Caco-2 (cell line): ENCODE results near the gene UBE2D1. TPM values are rescaled to one million over a fixed set of nuclear protein-coding genes. Genes with fewer than 3 reads are reported as not detected.

Experiments used
- BruUV-seq: library from RNA; stranded (reverse); fragments of 400-500 nt; replicated peaks from 2 replicates; lab custom pipeline; 2021; lab: Mats Ljungman, UMichigan
- CTCF ChIA-PET: fragments of 300-600 bp; sonication (Branson Sonifier 250); formaldehyde crosslinking; loops from one replicate; lab custom pipeline; 2022; ENCODE audit warnings: antibody characterized with exemption; lab: Charles Lee
- POLR2A ChIA-PET: fragments of 300-600 bp; sonication (Branson Sonifier 250); formaldehyde crosslinking; loops from one replicate; lab custom pipeline; 2022; ENCODE audit warnings: antibody characterized with exemption; lab: Charles Lee
- DNase-seq, 2 experiments: peaks; one replicate each; pipeline versions ENCODE4 v3.0.0 to v3.0.0-alpha.2; 2020 to 2022
- H3K27me3 ChIP-seq: replicated peaks from 2 replicates; pipeline ENCODE4 v1.6.0; 2011; ENCODE audit warnings: low read length; ENCODE audit not compliant: control insufficient read depth, insufficient read depth
- H3K36me3 ChIP-seq: 2 replicates; pipeline ENCODE4 v1.5.1; 2011; ENCODE audit warnings: low read length; ENCODE audit not compliant: control insufficient read depth, insufficient read depth
- H3K4me1 ChIP-seq: fragments of 250-450 bp; sonication (Bioruptor Pico); 2 replicates; pipeline ENCODE4 v1.5.1; 2020; ENCODE audit warnings: mild to moderate bottlenecking
- H3K4me3 ChIP-seq: 2 replicates; pipeline ENCODE4 v1.5.1; 2011; ENCODE audit warnings: low read depth, mild to moderate bottlenecking, control low read depth, low read length
- H3K9me3 ChIP-seq: fragments of 250-450 bp; sonication (Bioruptor Pico); 2 replicates; pipeline ENCODE4 v1.5.1; 2020; ENCODE audit warnings: mild to moderate bottlenecking, moderate library complexity
- H3K27ac Mint-ChIP-seq: one replicate; pipeline ENCODE4 v1.8.0; 2022; ENCODE audit warnings: mixed read lengths; ENCODE audit not compliant: unreplicated experiment
- H3K27me3 Mint-ChIP-seq: one replicate; pipeline ENCODE4 v1.8.0; 2022; ENCODE audit warnings: mixed read lengths; ENCODE audit not compliant: insufficient read depth, unreplicated experiment
- H3K36me3 Mint-ChIP-seq: one replicate; pipeline ENCODE4 v1.8.0; 2022; ENCODE audit warnings: mild to moderate bottlenecking, mixed read lengths; ENCODE audit not compliant: insufficient read depth, unreplicated experiment
- H3K4me1 Mint-ChIP-seq: one replicate; pipeline ENCODE4 v1.8.0; 2022; ENCODE audit warnings: low read depth, mixed read lengths; ENCODE audit not compliant: unreplicated experiment
- H3K4me3 Mint-ChIP-seq: one replicate; pipeline ENCODE4 v1.8.0; 2022; ENCODE audit warnings: mild to moderate bottlenecking, moderate library complexity, mixed read lengths; ENCODE audit not compliant: unreplicated experiment
- H3K9me3 Mint-ChIP-seq: one replicate; pipeline ENCODE4 v1.8.0; 2022; ENCODE audit warnings: mixed read lengths; ENCODE audit not compliant: unreplicated experiment
- intact Hi-C: fragments of 100-400 bp; cut with micrococcal nuclease; formaldehyde crosslinking; loops from one replicate; pipeline ENCODE4 v1.10.0; 2022; ENCODE audit not compliant: unreplicated experiment
- total RNA-seq: library from RNA; stranded (reverse); gene quantifications from 2 replicates; pipeline ENCODE4 v1.2.3, GENCODE V29; 2022
- TF ChIP-seq, protein P1 (sequence below), 2 experiments: fragments of 200-600 bp in 1 of 2; IDR thresholded peaks; 1 replicate in 1 of 2; 2 replicates in 1 of 2; pipeline versions ENCODE4 v1.5.1 to v1.8.0; 2011 to 2022; ENCODE audit warnings: antibody characterized with exemption in 1 of 2, control low read depth in 1 of 2, inconsistent platforms in 1 of 2, low read depth in 1 of 2, low read length in 1 of 2, mild to moderate bottlenecking in 1 of 2, moderate library complexity in 1 of 2; ENCODE audit not compliant: insufficient read depth in 1 of 2, severe bottlenecking in 1 of 2, unreplicated experiment in 1 of 2

UBE2D1 gene
- total RNA-seq, 1 experiment from 2014 or later = 39.7 TPM

DNA sequence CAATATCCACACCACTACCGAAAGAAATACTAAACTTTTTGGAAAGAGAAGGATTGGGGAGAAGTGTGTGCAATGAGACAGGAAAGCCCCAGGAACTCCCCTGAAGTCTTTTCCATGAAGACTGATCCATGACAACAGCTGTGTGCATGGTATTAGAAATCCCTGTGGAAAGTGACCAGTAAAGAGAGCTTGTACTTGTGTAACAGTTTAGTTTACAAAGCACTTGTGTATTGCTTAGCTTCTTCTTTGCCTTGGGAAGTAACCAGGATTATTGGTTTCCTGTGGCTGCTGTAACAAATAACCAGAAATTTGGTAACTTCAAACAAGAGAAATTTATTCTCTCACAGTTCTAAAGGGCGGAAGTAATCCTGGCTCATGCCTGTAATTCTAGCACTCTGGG is 69.2 kb downstream of the UBE2D1 start:
- no peak for DNase-seq
- TF ChIP-seq, protein P1, sequence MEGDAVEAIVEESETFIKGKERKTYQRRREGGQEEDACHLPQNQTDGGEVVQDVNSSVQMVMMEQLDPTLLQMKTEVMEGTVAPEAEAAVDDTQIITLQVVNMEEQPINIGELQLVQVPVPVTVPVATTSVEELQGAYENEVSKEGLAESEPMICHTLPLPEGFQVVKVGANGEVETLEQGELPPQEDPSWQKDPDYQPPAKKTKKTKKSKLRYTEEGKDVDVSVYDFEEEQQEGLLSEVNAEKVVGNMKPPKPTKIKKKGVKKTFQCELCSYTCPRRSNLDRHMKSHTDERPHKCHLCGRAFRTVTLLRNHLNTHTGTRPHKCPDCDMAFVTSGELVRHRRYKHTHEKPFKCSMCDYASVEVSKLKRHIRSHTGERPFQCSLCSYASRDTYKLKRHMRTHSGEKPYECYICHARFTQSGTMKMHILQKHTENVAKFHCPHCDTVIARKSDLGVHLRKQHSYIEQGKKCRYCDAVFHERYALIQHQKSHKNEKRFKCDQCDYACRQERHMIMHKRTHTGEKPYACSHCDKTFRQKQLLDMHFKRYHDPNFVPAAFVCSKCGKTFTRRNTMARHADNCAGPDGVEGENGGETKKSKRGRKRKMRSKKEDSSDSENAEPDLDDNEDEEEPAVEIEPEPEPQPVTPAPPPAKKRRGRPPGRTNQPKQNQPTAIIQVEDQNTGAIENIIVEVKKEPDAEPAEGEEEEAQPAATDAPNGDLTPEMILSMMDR (IDR thresholded peaks at IDR 0.05; ENCODE audit: insufficient read depth in 1 of 2, low read depth in 1 of 2, low read length in 1 of 2, severe bottlenecking in 1 of 2, unreplicated experiment in 1 of 2) = no peak
- BruUV-seq = no TSS peak
- Mint-ChIP-seq H3K27ac (no peak overlapping the region), H3K27me3 (no peaks in the 10 kb centered on the region), H3K36me3 (peaks cover 5% of the 10 kb centered on the region), H3K4me3 (no peak overlapping the region), H3K4me1 (peaks cover 9% of the 10 kb centered on the region), H3K9me3 (no peaks in the 10 kb centered on the region)
- Histone ChIP-seq H3K4me1 (peaks cover 14% of the 10 kb centered on the region), H3K36me3 (no peaks in the 10 kb centered on the region), H3K9me3 (no peaks in the 10 kb centered on the region), H3K4me3 (no peak overlapping the region), H3K27me3 (no peaks in the 10 kb centered on the region)
- POLR2A ChIA-PET = interaction anchor here (0.5 kb wide), 1 partner anchor 530 kb away, joined by 3 read pairs; no protein-coding TSS in a partner anchor
- CTCF ChIA-PET = interaction anchor here (1.4 kb wide), 1 partner anchor 49 kb away, joined by 3 read pairs; no protein-coding TSS in a partner anchor
- intact Hi-C loops = no loop called here

DNA sequence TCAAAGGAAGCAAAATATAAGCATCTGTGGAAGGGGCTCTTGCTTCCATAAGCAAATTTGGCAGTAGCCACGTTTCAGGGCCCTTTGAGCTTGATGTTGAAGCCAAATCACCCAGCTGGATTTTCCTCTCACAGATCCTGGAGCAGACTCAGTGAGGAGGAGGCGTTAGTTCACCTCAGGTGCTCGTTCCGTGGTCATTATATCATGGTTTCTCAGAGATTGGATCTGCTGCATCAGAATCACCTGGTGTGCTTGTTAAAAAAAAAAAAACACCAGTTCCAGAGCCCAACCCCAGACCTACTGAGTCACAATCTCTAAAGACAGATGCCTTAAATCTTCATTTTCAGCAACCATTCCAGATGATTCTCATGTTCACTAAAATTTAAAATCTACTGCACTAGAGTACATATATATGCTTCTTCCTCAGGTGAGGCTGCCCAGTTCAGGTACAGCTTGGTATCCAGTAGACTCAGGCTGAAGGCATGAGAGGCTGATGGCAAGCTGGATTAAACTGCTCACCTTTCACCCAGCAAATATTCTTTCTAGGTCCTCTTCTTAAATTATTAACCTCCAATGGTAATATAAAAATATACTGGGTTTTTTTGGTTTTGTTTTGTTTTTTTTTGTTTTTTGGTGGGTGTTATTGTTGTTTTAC is 75.3 kb downstream of the UBE2D1 start:
- H3K27me3 ChIP-seq = no peaks in the 10 kb centered on the region
- H3K36me3 ChIP-seq = no peaks in the 10 kb centered on the region
- intact Hi-C loops = loop anchor here (5.0 to 10.0 kb wide), 2 partner anchors 405 to 1212 kb away; no protein-coding TSS in a partner anchor
- Mint-ChIP-seq H3K4me1 (peaks cover 40% of the 10 kb centered on the region), H3K9me3 (peaks cover 8% of the 10 kb centered on the region), H3K27ac (no peak overlapping the region), H3K36me3 (no peaks in the 10 kb centered on the region), H3K27me3 (no peaks in the 10 kb centered on the region), H3K4me3 (no peak overlapping the region)
- ChIA-PET POLR2A (no interaction called here), CTCF (interaction anchor here (0.7 kb wide), 1 partner anchor 267 kb away, joined by 3 read pairs; no protein-coding TSS in a partner anchor)
- no peaks in the 10 kb centered on the region for H3K9me3 ChIP-seq
- TF ChIP-seq, protein P1 (IDR thresholded peaks at IDR 0.05; ENCODE audit: insufficient read depth in 1 of 2, low read depth in 1 of 2, low read length in 1 of 2, severe bottlenecking in 1 of 2, unreplicated experiment in 1 of 2) = no peak
- H3K4me1 ChIP-seq = peaks cover 42% of the 10 kb centered on the region
- no TSS peak for BruUV-seq
- H3K4me3 ChIP-seq = no peak overlapping the region
- no peak for DNase-seq

DNA sequence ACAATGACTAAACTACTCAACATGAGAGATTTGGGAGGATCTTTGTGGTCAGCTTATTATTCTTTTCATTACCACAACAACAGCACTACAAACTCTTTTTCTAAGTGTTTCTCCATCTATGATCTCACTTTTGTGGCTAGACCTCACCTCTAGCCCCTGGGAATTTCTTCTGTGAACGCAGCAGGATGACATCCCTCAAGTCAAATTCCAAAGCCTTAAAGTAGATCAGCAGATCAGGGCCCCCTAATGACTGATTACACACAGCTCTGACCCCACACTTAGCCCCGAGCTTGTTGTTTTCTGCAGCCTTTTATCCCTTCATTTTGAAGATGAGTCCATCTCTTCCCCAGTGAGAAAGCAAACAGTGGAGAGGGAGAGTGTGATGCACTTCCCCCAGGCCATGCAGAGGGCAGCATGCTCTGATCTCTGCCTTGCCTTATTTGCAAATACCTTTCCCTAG is 77.7 kb downstream of the UBE2D1 start:
- ChIA-PET POLR2A (interaction anchor here (0.5 to 1.0 kb wide), 3 partner anchors 27 to 114 kb away, joined by 3 read pairs; partner anchors contain the start of gene BICC1), CTCF (interaction anchor here (0.8 to 1.5 kb wide), 4 partner anchors 72 to 365 kb away, joined by 3 to 9 read pairs (median 3); no protein-coding TSS in a partner anchor)
- H3K36me3 Mint-ChIP-seq = no peaks in the 10 kb centered on the region
- peaks cover 45% of the 10 kb centered on the region for H3K4me1 ChIP-seq
- DNase-seq = peak; percentile 71 to 86
- no peaks in the 10 kb centered on the region for H3K9me3 ChIP-seq
- H3K4me3 ChIP-seq = no peak overlapping the region
- intact Hi-C loops = loop anchor here (1.0 to 10.0 kb wide), 3 partner anchors 143 to 1210 kb away; no protein-coding TSS in a partner anchor
- peaks cover 8% of the 10 kb centered on the region for H3K9me3 Mint-ChIP-seq
- H3K4me1 Mint-ChIP-seq = peaks cover 46% of the 10 kb centered on the region
- TF ChIP-seq, protein P1 (IDR thresholded peaks at IDR 0.05; ENCODE audit: insufficient read depth in 1 of 2, low read depth in 1 of 2, low read length in 1 of 2, severe bottlenecking in 1 of 2, unreplicated experiment in 1 of 2) = peak; percentile 47 to 63
- H3K27ac Mint-ChIP-seq = no peak overlapping the region
- BruUV-seq = no TSS peak
- H3K4me3 Mint-ChIP-seq = no peak overlapping the region
- H3K27me3 Mint-ChIP-seq = no peaks in the 10 kb centered on the region
- no peaks in the 10 kb centered on the region for H3K27me3 ChIP-seq
- H3K36me3 ChIP-seq = no peaks in the 10 kb centered on the region
